MM.1S (cell line): Measurements from ENCODE around the gene FPGS.

Experiments
- DNase-seq: peaks from one replicate; pipeline ENCODE4 v3.0.0-alpha.2; 2015
- H2AFZ ChIP-seq: fragments of 300-600 bp; sonication (generic); 2 replicates; pipeline ENCODE4 v1.6.0; 2016; ENCODE audit warnings: antibody characterized with exemption, low read length
- H3F3A ChIP-seq: fragments of 300-600 bp; sonication (generic); 2 replicates; pipeline ENCODE4 v1.6.1; 2016; ENCODE audit warnings: mild to moderate bottlenecking, antibody characterized with exemption, low read length, moderate library complexity, mixed read lengths; ENCODE audit not compliant: insufficient read depth
- H3K27ac ChIP-seq: fragments of 300-600 bp; sonication (generic); 2 replicates; pipeline ENCODE4 v1.5.1; 2016; ENCODE audit warnings: mild to moderate bottlenecking, low read length
- H3K27me3 ChIP-seq: fragments of 300-600 bp; sonication (generic); replicated peaks from 2 replicates; pipeline ENCODE4 v1.6.0; 2016; ENCODE audit warnings: low read length; ENCODE audit not compliant: insufficient read depth
- H3K36me3 ChIP-seq: fragments of 300-600 bp; sonication (generic); replicated peaks from 2 replicates; pipeline ENCODE4 v1.6.1; 2016; ENCODE audit warnings: mild to moderate bottlenecking, low read length, mixed read lengths; ENCODE audit not compliant: insufficient read depth
- H3K4me1 ChIP-seq: fragments of 300-600 bp; sonication (generic); 2 replicates; pipeline ENCODE4 v1.6.1; 2016; ENCODE audit warnings: low read length, mixed read lengths
- H3K4me2 ChIP-seq: fragments of 300-600 bp; sonication (generic); 2 replicates; pipeline ENCODE4 v1.6.0; 2016; ENCODE audit warnings: low read depth, low read length
- H3K4me3 ChIP-seq: fragments of 300-600 bp; sonication (generic); 2 replicates; pipeline ENCODE4 v1.5.1; 2016; ENCODE audit warnings: low read length, mixed read lengths
- H3K79me2 ChIP-seq: fragments of 300-600 bp; sonication (generic); 2 replicates; pipeline ENCODE4 v1.6.1; 2016; ENCODE audit warnings: mixed run types, low read length, mixed read lengths
- H3K9ac ChIP-seq: fragments of 300-600 bp; sonication (generic); 2 replicates; pipeline ENCODE4 v1.6.1; 2016; ENCODE audit warnings: low read length, mixed read lengths
- H3K9me2 ChIP-seq: fragments of 300-600 bp; sonication (generic); replicated peaks from 2 replicates; pipeline ENCODE4 v1.6.1; 2016; ENCODE audit warnings: mild to moderate bottlenecking, low read length, mixed read lengths; ENCODE audit not compliant: insufficient read depth
- H3K9me3 ChIP-seq: fragments of 300-600 bp; sonication (generic); replicated peaks from 2 replicates; pipeline ENCODE4 v1.6.1; 2016; ENCODE audit warnings: mild to moderate bottlenecking, low read length, mixed read lengths; ENCODE audit not compliant: insufficient read depth
- H4K20me1 ChIP-seq: fragments of 300-600 bp; sonication (generic); 2 replicates; pipeline ENCODE4 v1.6.1; 2016; ENCODE audit warnings: mild to moderate bottlenecking, low read length, moderate library complexity, mixed read lengths; ENCODE audit not compliant: insufficient read depth
- CTCF ChIP-seq: fragments of 300-600 bp; sonication (generic); IDR thresholded peaks from 2 replicates; pipeline ENCODE4 v1.5.1; 2016; ENCODE audit warnings: antibody characterized with exemption, low read length, mixed read lengths
- EZH2 ChIP-seq: fragments of 300-600 bp; sonication (generic); optimal IDR thresholded peaks from 2 replicates; pipeline ENCODE3; 2017; ENCODE audit warnings: low read depth, mild to moderate bottlenecking, antibody characterized with exemption, low read length, mixed read lengths
- EZH2phosphoT487 ChIP-seq: fragments of 300-600 bp; sonication (generic); IDR thresholded peaks from 2 replicates; pipeline ENCODE4 v1.6.1; 2018; ENCODE audit warnings: antibody characterized with exemption, low read length

The FPGS gene

GRCh38 chr9:127776924-127777289 lies 25.8 kb upstream of the FPGS start:
- no peaks in the 10 kb centered on the region for H3K27me3 ChIP-seq
- peaks cover 6% of the 10 kb centered on the region; the same call in 1 of the 2 replicates for H3K36me3 ChIP-seq
- no peaks in the 10 kb centered on the region for H3K9me2 ChIP-seq
- peak overlapping the region; percentile 96 for H3K9ac ChIP-seq
- peaks cover 47% of the 10 kb centered on the region for H3F3A ChIP-seq
- H3K4me3 ChIP-seq: peak overlapping the region; percentile 78
- H4K20me1 ChIP-seq: no peaks in the 10 kb centered on the region
- peak; percentile 44 for DNase-seq
- H3K9me3 ChIP-seq: no peaks in the 10 kb centered on the region
- peak overlapping the region; percentile 98 for H3K27ac ChIP-seq
- TF ChIP-seq CTCF (no peak), EZH2 (no peak), EZH2phosphoT487 (no peak)
- peaks cover 56% of the 10 kb centered on the region for H3K79me2 ChIP-seq
- H3K4me1 ChIP-seq: peaks cover 21% of the 10 kb centered on the region
- peak overlapping the region; percentile 93 for H3K4me2 ChIP-seq
- no peak overlapping the region for H2AFZ ChIP-seq

- no peaks in the 10 kb centered on the region for H3K9me3 ChIP-seq
- peaks cover 20% of the 10 kb centered on the region for H3K4me1 ChIP-seq
- DNase-seq: peak; percentile 43
- peak overlapping the region; percentile 96 for H3K9ac ChIP-seq
- H2AFZ ChIP-seq: 0 out of 2 replicates have a peak overlapping the region, but pooled peaks have one; percentile 16
- peak overlapping the region; percentile 98 for H3K27ac ChIP-seq
- no peak for TF ChIP-seq EZH2
- no peak for TF ChIP-seq CTCF
- no peak for TF ChIP-seq EZH2phosphoT487
- H3K79me2 ChIP-seq: peaks cover 56% of the 10 kb centered on the region
- H3K36me3 ChIP-seq: peaks cover 6% of the 10 kb centered on the region; the same call in 1 of the 2 replicates
- H3K4me2 ChIP-seq: peak overlapping the region; percentile 93
- no peaks in the 10 kb centered on the region for H3K27me3 ChIP-seq
- peaks cover 45% of the 10 kb centered on the region for H3F3A ChIP-seq
- no peaks in the 10 kb centered on the region for H4K20me1 ChIP-seq
- peak overlapping the region; percentile 78 for H3K4me3 ChIP-seq
- H3K9me2 ChIP-seq: no peaks in the 10 kb centered on the region
Measured at GRCh38 chr9:127777368-127777980, 25.2 kb upstream of the FPGS start.

GRCh38 chr9:127778280-127779135 lies 24.2 kb upstream of the FPGS start, which contains the start of gene SH2D3C:
Gene SH2D3C, minus strand, starts transcription at chr9:127778666. Its CDS starts 39 bp downstream, at chr9:127778627.
- Histone ChIP-seq H2AFZ (0 out of 2 replicates have a peak within 1 kb of the TSS, but pooled peaks have one; percentile 16), H3K27ac (peak within 1 kb of the TSS; percentile 98), H3K4me1 (peaks cover 20% of the 10 kb centered on the region), H3K79me2 (peaks cover 56% of the 10 kb centered on the region), H3K9ac (peak within 1 kb of the TSS; percentile 96), H3K9me3 (no peaks in the 10 kb centered on the region), H3K4me3 (peak within 1 kb of the TSS; percentile 78), H3K36me3 (peaks cover 6% of the 10 kb centered on the region; the same call in 1 of the 2 replicates), H3K4me2 (peak within 1 kb of the TSS; percentile 93), H3K27me3 (no peaks in the 10 kb centered on the region), H3K9me2 (no peaks in the 10 kb centered on the region), H3F3A (peaks cover 40% of the 10 kb centered on the region), H4K20me1 (no peaks in the 10 kb centered on the region)
- peak; percentile 58 for DNase-seq
- no peak for TF ChIP-seq EZH2
- no peak for TF ChIP-seq EZH2phosphoT487
- TF ChIP-seq CTCF: no peak
